MM.1S (cell line): Measurements from ENCODE around the gene DDO.

ENCODE experiments used
- DNase-seq: peaks from one replicate; pipeline ENCODE4 v3.0.0-alpha.2; 2015
- H2AFZ ChIP-seq: fragments of 300-600 bp; sonication (generic); 2 replicates; pipeline ENCODE4 v1.6.0; 2016; ENCODE audit warnings: antibody characterized with exemption, low read length
- H3F3A ChIP-seq: fragments of 300-600 bp; sonication (generic); 2 replicates; pipeline ENCODE4 v1.6.1; 2016; ENCODE audit warnings: mild to moderate bottlenecking, antibody characterized with exemption, low read length, moderate library complexity, mixed read lengths; ENCODE audit not compliant: insufficient read depth
- H3K27ac ChIP-seq: fragments of 300-600 bp; sonication (generic); 2 replicates; pipeline ENCODE4 v1.5.1; 2016; ENCODE audit warnings: mild to moderate bottlenecking, low read length
- H3K27me3 ChIP-seq: fragments of 300-600 bp; sonication (generic); replicated peaks from 2 replicates; pipeline ENCODE4 v1.6.0; 2016; ENCODE audit warnings: low read length; ENCODE audit not compliant: insufficient read depth
- H3K36me3 ChIP-seq: fragments of 300-600 bp; sonication (generic); replicated peaks from 2 replicates; pipeline ENCODE4 v1.6.1; 2016; ENCODE audit warnings: mild to moderate bottlenecking, low read length, mixed read lengths; ENCODE audit not compliant: insufficient read depth
- H3K4me1 ChIP-seq: fragments of 300-600 bp; sonication (generic); 2 replicates; pipeline ENCODE4 v1.6.1; 2016; ENCODE audit warnings: low read length, mixed read lengths
- H3K4me2 ChIP-seq: fragments of 300-600 bp; sonication (generic); 2 replicates; pipeline ENCODE4 v1.6.0; 2016; ENCODE audit warnings: low read depth, low read length
- H3K4me3 ChIP-seq: fragments of 300-600 bp; sonication (generic); 2 replicates; pipeline ENCODE4 v1.5.1; 2016; ENCODE audit warnings: low read length, mixed read lengths
- H3K79me2 ChIP-seq: fragments of 300-600 bp; sonication (generic); 2 replicates; pipeline ENCODE4 v1.6.1; 2016; ENCODE audit warnings: mixed run types, low read length, mixed read lengths
- H3K9ac ChIP-seq: fragments of 300-600 bp; sonication (generic); 2 replicates; pipeline ENCODE4 v1.6.1; 2016; ENCODE audit warnings: low read length, mixed read lengths
- H3K9me2 ChIP-seq: fragments of 300-600 bp; sonication (generic); replicated peaks from 2 replicates; pipeline ENCODE4 v1.6.1; 2016; ENCODE audit warnings: mild to moderate bottlenecking, low read length, mixed read lengths; ENCODE audit not compliant: insufficient read depth
- H3K9me3 ChIP-seq: fragments of 300-600 bp; sonication (generic); replicated peaks from 2 replicates; pipeline ENCODE4 v1.6.1; 2016; ENCODE audit warnings: mild to moderate bottlenecking, low read length, mixed read lengths; ENCODE audit not compliant: insufficient read depth
- H4K20me1 ChIP-seq: fragments of 300-600 bp; sonication (generic); 2 replicates; pipeline ENCODE4 v1.6.1; 2016; ENCODE audit warnings: mild to moderate bottlenecking, low read length, moderate library complexity, mixed read lengths; ENCODE audit not compliant: insufficient read depth
- EZH2 ChIP-seq: fragments of 300-600 bp; sonication (generic); optimal IDR thresholded peaks from 2 replicates; pipeline ENCODE3; 2017; ENCODE audit warnings: low read depth, mild to moderate bottlenecking, antibody characterized with exemption, low read length, mixed read lengths
- EZH2phosphoT487 ChIP-seq: fragments of 300-600 bp; sonication (generic); IDR thresholded peaks from 2 replicates; pipeline ENCODE4 v1.6.1; 2018; ENCODE audit warnings: antibody characterized with exemption, low read length
- TF ChIP-seq, protein P1 (sequence below): fragments of 300-600 bp; sonication (generic); IDR thresholded peaks from 2 replicates; pipeline ENCODE4 v1.5.1; 2016; ENCODE audit warnings: antibody characterized with exemption, low read length, mixed read lengths

DDO gene

DNA sequence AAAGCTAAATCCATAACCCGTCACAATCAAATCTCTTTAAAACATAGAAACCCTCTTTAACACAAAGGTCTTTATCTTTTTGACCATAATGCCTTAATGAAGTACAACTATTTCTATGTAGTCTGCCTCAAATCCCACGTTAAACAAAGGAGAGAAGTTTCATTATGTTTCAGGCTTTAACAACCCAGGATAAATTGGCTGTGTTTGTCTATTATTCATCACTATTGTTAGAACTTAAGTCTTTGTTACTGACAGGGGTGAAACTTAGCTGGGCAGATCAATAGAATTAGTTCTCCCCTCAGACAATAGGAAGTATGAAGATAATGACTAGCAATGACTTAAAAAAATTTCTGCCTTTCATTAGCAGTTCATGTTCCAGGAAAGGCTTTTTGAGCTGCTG lies 47.1 kb downstream of the DDO start:
- no peak for DNase-seq
- H3K4me2 ChIP-seq: no peak overlapping the region
- H3K4me1 ChIP-seq: no peaks in the 10 kb centered on the region
- no peak overlapping the region for H3K27ac ChIP-seq
- H3K9me2 ChIP-seq: no peaks in the 10 kb centered on the region
- H3K79me2 ChIP-seq: no peaks in the 10 kb centered on the region
- H4K20me1 ChIP-seq: no peaks in the 10 kb centered on the region
- H3K36me3 ChIP-seq: no peaks in the 10 kb centered on the region
- no peak overlapping the region for H2AFZ ChIP-seq
- H3K9ac ChIP-seq: no peak overlapping the region
- no peaks in the 10 kb centered on the region for H3F3A ChIP-seq
- H3K27me3 ChIP-seq: no peaks in the 10 kb centered on the region
- no peaks in the 10 kb centered on the region for H3K9me3 ChIP-seq
- TF ChIP-seq EZH2 (no peak), EZH2phosphoT487 (no peak)
- TF ChIP-seq, protein P1, sequence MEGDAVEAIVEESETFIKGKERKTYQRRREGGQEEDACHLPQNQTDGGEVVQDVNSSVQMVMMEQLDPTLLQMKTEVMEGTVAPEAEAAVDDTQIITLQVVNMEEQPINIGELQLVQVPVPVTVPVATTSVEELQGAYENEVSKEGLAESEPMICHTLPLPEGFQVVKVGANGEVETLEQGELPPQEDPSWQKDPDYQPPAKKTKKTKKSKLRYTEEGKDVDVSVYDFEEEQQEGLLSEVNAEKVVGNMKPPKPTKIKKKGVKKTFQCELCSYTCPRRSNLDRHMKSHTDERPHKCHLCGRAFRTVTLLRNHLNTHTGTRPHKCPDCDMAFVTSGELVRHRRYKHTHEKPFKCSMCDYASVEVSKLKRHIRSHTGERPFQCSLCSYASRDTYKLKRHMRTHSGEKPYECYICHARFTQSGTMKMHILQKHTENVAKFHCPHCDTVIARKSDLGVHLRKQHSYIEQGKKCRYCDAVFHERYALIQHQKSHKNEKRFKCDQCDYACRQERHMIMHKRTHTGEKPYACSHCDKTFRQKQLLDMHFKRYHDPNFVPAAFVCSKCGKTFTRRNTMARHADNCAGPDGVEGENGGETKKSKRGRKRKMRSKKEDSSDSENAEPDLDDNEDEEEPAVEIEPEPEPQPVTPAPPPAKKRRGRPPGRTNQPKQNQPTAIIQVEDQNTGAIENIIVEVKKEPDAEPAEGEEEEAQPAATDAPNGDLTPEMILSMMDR: no peak
- no peak overlapping the region for H3K4me3 ChIP-seq

DNA sequence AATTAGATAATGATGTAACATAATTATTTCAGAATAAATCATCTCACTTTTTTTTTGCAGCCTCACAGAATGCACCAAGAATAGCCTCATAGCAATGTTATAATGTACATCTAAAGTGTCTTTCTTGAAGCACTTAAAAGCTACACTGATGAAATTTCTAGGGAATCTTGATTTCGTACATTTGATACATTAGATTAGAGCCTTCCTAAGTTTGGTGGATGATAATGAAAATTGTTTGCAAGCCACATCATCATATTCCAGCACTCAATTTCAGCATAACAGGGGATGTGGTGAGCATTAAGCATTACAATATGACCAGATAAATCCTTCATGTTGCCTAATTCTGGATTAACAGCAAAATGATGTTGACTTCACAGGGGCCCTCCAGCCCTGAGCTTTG lies 47.5 kb downstream of the DDO start:
- no peaks in the 10 kb centered on the region for H3K9me3 ChIP-seq
- H3K9ac ChIP-seq: no peak overlapping the region
- no peaks in the 10 kb centered on the region for H3K36me3 ChIP-seq
- H3K4me3 ChIP-seq: no peak overlapping the region
- H4K20me1 ChIP-seq: no peaks in the 10 kb centered on the region
- H3K79me2 ChIP-seq: no peaks in the 10 kb centered on the region
- no peaks in the 10 kb centered on the region for H3K4me1 ChIP-seq
- no peak for TF ChIP-seq EZH2
- TF ChIP-seq EZH2phosphoT487: no peak
- TF ChIP-seq, protein P1: no peak
- H3F3A ChIP-seq: no peaks in the 10 kb centered on the region
- H2AFZ ChIP-seq: no peak overlapping the region
- H3K4me2 ChIP-seq: no peak overlapping the region
- no peaks in the 10 kb centered on the region for H3K9me2 ChIP-seq
- no peak overlapping the region for H3K27ac ChIP-seq
- DNase-seq: no peak
- no peaks in the 10 kb centered on the region for H3K27me3 ChIP-seq

DNA sequence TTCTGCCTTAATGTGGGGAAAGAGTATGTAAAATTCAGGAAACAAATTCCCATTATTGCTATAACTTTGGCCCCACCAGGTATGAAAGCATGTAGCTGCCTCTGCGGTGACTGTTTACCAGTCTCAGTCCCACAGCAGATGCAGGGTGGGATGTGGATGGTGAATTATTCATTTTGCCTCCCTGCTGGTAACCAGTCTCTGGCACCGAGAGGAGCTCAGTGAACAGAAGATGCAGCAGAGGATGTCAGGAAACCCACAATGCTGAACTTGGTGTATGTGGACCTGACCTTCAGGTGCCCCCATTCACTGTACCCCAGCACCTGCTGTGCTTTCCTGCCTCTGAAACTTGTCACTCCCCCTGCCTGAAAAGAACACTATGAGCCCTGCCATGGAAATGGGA lies 48.4 kb downstream of the DDO start:
- H3K79me2 ChIP-seq: no peaks in the 10 kb centered on the region
- H3K27me3 ChIP-seq: no peaks in the 10 kb centered on the region
- DNase-seq: no peak
- no peak overlapping the region for H3K4me3 ChIP-seq
- H3K27ac ChIP-seq: no peak overlapping the region
- no peak overlapping the region for H3K9ac ChIP-seq
- H4K20me1 ChIP-seq: no peaks in the 10 kb centered on the region
- no peak overlapping the region for H3K4me2 ChIP-seq
- no peaks in the 10 kb centered on the region for H3K9me3 ChIP-seq
- TF ChIP-seq EZH2 (no peak), EZH2phosphoT487 (no peak)
- TF ChIP-seq, protein P1: no peak
- H3K9me2 ChIP-seq: no peaks in the 10 kb centered on the region
- H3F3A ChIP-seq: no peaks in the 10 kb centered on the region
- H3K36me3 ChIP-seq: no peaks in the 10 kb centered on the region
- no peaks in the 10 kb centered on the region for H3K4me1 ChIP-seq
- H2AFZ ChIP-seq: no peak overlapping the region
